Measurements from ENCODE around the gene ATP11A. TPM values are rescaled to one million over a fixed set of nuclear protein-coding genes. Genes with fewer than 3 reads are reported as not detected.

ATP11A gene
- total and polyA plus RNA-seq, 2 experiments from 2014 or later, result 12.3 to 52.6 TPM

- H4K20me1 ChIP-seq (replicated peaks; ENCODE audit: insufficient read depth), result no peaks in the 10 kb centered on the region
- peaks cover 55% of the 10 kb centered on the region for H3K4me1 ChIP-seq (ENCODE audit: insufficient read depth)
- TF ChIP-seq JUNB (IDR thresholded peaks at IDR 0.05; ENCODE audit: unreplicated experiment), result no peak
- TF ChIP-seq EZH2phosphoT487 (IDR thresholded peaks at IDR 0.05; ENCODE audit: unreplicated experiment), result no peak
- no peak for TF ChIP-seq ETS1 (IDR thresholded peaks at IDR 0.05)
- TF ChIP-seq ZNF331 (CRISPR knock-in tag; IDR thresholded peaks at IDR 0.05; ENCODE audit: low read depth), result no peak
- no peak for TF ChIP-seq CTCF (conservative IDR thresholded peaks at IDR 0.05; ENCODE audit: low read depth in 2 of 2)
- TF ChIP-seq ZNF114 (CRISPR knock-in tag; IDR thresholded peaks at IDR 0.05), result no peak
- no peak for TF ChIP-seq REST (IDR thresholded peaks at IDR 0.05; ENCODE audit: unreplicated experiment)
- no peak for TF ChIP-seq ZNF462 (CRISPR knock-in tag; IDR thresholded peaks at IDR 0.05)
- no peak for TF ChIP-seq EZH2 (IDR thresholded peaks at IDR 0.05; ENCODE audit: low read depth, unreplicated experiment)
- no peak for TF ChIP-seq CREB1 (CRISPR knock-in tag; IDR thresholded peaks at IDR 0.05; ENCODE audit: low read depth)
- no peak for TF ChIP-seq STAT1 (IDR thresholded peaks at IDR 0.05; ENCODE audit: unreplicated experiment)
- TF ChIP-seq POLR2AphosphoS5 (IDR thresholded peaks at IDR 0.05; ENCODE audit: low read depth), result no peak
- no peak for TF ChIP-seq NANOG (IDR thresholded peaks at IDR 0.05; ENCODE audit: borderline replicate concordance)
- H2AFZ ChIP-seq, result no peak overlapping the region
- peaks cover 15% of the 10 kb centered on the region for H3F3A ChIP-seq (replicated peaks; ENCODE audit: low read depth)
- Mint-ChIP-seq H3K27ac (peak overlapping the region; percentile 59), H3K36me3 (ENCODE audit: low read depth) (peaks cover 19% of the 10 kb centered on the region), H3K4me1 (peaks cover 80% of the 10 kb centered on the region), H3K27me3 (ENCODE audit: insufficient read depth, low read depth, poor library complexity) (peaks cover 12% of the 10 kb centered on the region), H3K4me3 (no peak overlapping the region), H3K9me3 (peaks cover 7% of the 10 kb centered on the region; the same call in 2 of the 3 replicates)
- DNase-seq (ENCODE audit: low spot score) (no peak), ATAC-seq (peak; percentile 3)
- H3K27ac ChIP-seq (ENCODE audit: low read depth), result peak overlapping the region; percentile 70; the same call in 1 of the 2 replicates
- H3K36me3 ChIP-seq (ENCODE audit: insufficient read depth), result no peaks in the 10 kb centered on the region
- H3K9me2 ChIP-seq (ENCODE audit: insufficient read depth), result no peaks in the 10 kb centered on the region
- no peaks in the 10 kb centered on the region for H3K27me3 ChIP-seq (ENCODE audit: insufficient read depth)
- peak overlapping the region; percentile 27; the same call in 1 of the 2 replicates for H3K4me2 ChIP-seq
- no peak overlapping the region for H3K4me3 ChIP-seq
- H3K79me2 ChIP-seq (replicated peaks; ENCODE audit: insufficient read depth), result peaks cover 81% of the 10 kb centered on the region
Measured at GRCh38 chr13:112709825-112710783, 20.3 kb downstream of the ATP11A start.

Measured in GM23338 (cell line).